HepG2 (cell line): ENCODE results near the gene MEG3. TPM values are rescaled to one million over a fixed set of nuclear protein-coding genes. Genes with fewer than 3 reads are reported as not detected.

Source experiments
- ARNT2 ChIP-seq: sonication (generic); formaldehyde crosslinking; IDR thresholded peaks from 2 replicates; pipeline ENCODE4 v1.8.0; 2022; ENCODE audit warnings: mild to moderate bottlenecking, low read depth, missing genetic modification reagents, moderate library complexity
- CREM ChIP-seq, 2 experiments: sonication (generic) in 1 of 2; formaldehyde crosslinking in 1 of 2; IDR thresholded peaks; 2 replicates each; pipeline versions ENCODE4 v1.4.0 to v1.6.1; 2016 to 2020; ENCODE audit warnings: antibody characterized with exemption in 1 of 2, mild to moderate bottlenecking in 1 of 2, missing genetic modification reagents in 1 of 2
- IRX3 ChIP-seq: sonication (generic); formaldehyde crosslinking; IDR thresholded peaks from 2 replicates; pipeline ENCODE4 v1.8.1; 2023; ENCODE audit warnings: mild to moderate bottlenecking, low read depth, missing genetic modification reagents, borderline replicate concordance
- KDM4B ChIP-seq: sonication (generic); formaldehyde crosslinking; IDR thresholded peaks from 2 replicates; pipeline ENCODE4 v1.4.0; 2020; ENCODE audit warnings: missing genetic modification reagents
- RCOR2 ChIP-seq: IDR thresholded peaks from 2 replicates; pipeline ENCODE4 v1.6.1; 2016; ENCODE audit warnings: missing biosample characterization, missing genetic modification reagents
- SATB2 ChIP-seq: sonication (generic); formaldehyde crosslinking; IDR thresholded peaks from 2 replicates; pipeline ENCODE4 v1.5.0; 2020; ENCODE audit warnings: missing genetic modification reagents
- TSC22D2 ChIP-seq: sonication (generic); formaldehyde crosslinking; IDR thresholded peaks from 2 replicates; pipeline ENCODE4 v1.5.1; 2020; ENCODE audit warnings: missing genetic modification reagents, mild to moderate bottlenecking, borderline replicate concordance
- ZBTB7A ChIP-seq: sonication (generic); formaldehyde crosslinking; IDR thresholded peaks from 2 replicates; pipeline ENCODE4 v1.8.0; 2022; ENCODE audit warnings: mild to moderate bottlenecking, missing genetic modification reagents
- ZNF331 ChIP-seq: sonication (generic); formaldehyde crosslinking; IDR thresholded peaks from 2 replicates; pipeline ENCODE4 v1.4.0; 2020; ENCODE audit warnings: missing genetic modification reagents
- ZNF841 ChIP-seq: sonication (generic); formaldehyde crosslinking; IDR thresholded peaks from 2 replicates; pipeline ENCODE4 v1.8.1; 2023; ENCODE audit warnings: missing genetic modification reagents, borderline replicate concordance
- ZSCAN31 ChIP-seq: sonication (generic); formaldehyde crosslinking; IDR thresholded peaks from 2 replicates; pipeline ENCODE4 v1.5.0; 2020; ENCODE audit warnings: low read depth, mild to moderate bottlenecking, missing genetic modification reagents
- polyA plus RNA-seq, 8 experiments: library from polyadenylated mRNA; depleted of rRNA in 3 of 8; stranded (reverse) in 7 of 8; unstranded in 1 of 8; fragments of >200 nt; fragmentation: Illumina TruSeq in 4 of 8; extraction: Trizol in 4 of 8; gene quantifications; 2 replicates each; pipeline versions ENCODE4 v1.2.1 to v1.2.3, GENCODE V29; 2011 to 2016; ENCODE audit warnings: low read depth in 4 of 8, missing spikeins in 1 of 8, mixed read lengths in 1 of 8; ENCODE audit not compliant: insufficient read depth in 1 of 8
- total RNA-seq, 5 experiments: library from RNA; depleted of rRNA; stranded (reverse); fragments of >200 nt; fragmentation: Illumina TruSeq; extraction: Trizol; gene quantifications; 2 replicates each; pipeline ENCODE4 v1.2.3, GENCODE V29; 2016; ENCODE audit warnings: low read depth in 1 of 5
- TF ChIP-seq, protein P1 (sequence below): sonication (generic); formaldehyde crosslinking; IDR thresholded peaks from 2 replicates; pipeline ENCODE4 v1.9.0; 2022; ENCODE audit warnings: low read depth, missing genetic modification reagents

The MEG3 gene
- total and polyA plus RNA-seq, 2 of the 13 experiments (the other 11 are each of a cell fraction or from before 2014, with no cell fraction given) = 0.17 TPM; not detected in 1

GRCh38 chr14:100879782-100880181 is 53.9 kb downstream of the MEG3 start (continued):
- TF ChIP-seq RCOR2 (CRISPR knock-in tag) = no peak
- TF ChIP-seq ZNF841 (CRISPR knock-in tag) = no peak
- TF ChIP-seq, protein P1, sequence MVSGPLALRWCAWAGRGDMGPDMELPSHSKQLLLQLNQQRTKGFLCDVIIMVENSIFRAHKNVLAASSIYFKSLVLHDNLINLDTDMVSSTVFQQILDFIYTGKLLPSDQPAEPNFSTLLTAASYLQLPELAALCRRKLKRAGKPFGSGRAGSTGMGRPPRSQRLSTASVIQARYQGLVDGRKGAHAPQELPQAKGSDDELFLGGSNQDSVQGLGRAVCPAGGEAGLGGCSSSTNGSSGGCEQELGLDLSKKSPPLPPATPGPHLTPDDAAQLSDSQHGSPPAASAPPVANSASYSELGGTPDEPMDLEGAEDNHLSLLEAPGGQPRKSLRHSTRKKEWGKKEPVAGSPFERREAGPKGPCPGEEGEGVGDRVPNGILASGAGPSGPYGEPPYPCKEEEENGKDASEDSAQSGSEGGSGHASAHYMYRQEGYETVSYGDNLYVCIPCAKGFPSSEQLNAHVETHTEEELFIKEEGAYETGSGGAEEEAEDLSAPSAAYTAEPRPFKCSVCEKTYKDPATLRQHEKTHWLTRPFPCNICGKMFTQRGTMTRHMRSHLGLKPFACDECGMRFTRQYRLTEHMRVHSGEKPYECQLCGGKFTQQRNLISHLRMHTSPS (CRISPR knock-in tag) = no peak
- no peak for TF ChIP-seq IRX3 (CRISPR knock-in tag)
- TF ChIP-seq ARNT2 = no peak
- TF ChIP-seq SATB2 (CRISPR knock-in tag) = no peak
- TF ChIP-seq ZSCAN31 (CRISPR knock-in tag) = no peak
- TF ChIP-seq CREM (IDR thresholded peaks at IDR 0.05) = no peak
- TF ChIP-seq CREM (CRISPR knock-in tag; IDR thresholded peaks at IDR 0.05) = no peak
- TF ChIP-seq ZBTB7A (CRISPR knock-in tag) = no peak
- no peak for TF ChIP-seq TSC22D2 (CRISPR knock-in tag)
- TF ChIP-seq KDM4B (CRISPR knock-in tag) = no peak
- TF ChIP-seq ZNF331 = no peak
